ENCODE results near the gene STAB2.

DNA sequence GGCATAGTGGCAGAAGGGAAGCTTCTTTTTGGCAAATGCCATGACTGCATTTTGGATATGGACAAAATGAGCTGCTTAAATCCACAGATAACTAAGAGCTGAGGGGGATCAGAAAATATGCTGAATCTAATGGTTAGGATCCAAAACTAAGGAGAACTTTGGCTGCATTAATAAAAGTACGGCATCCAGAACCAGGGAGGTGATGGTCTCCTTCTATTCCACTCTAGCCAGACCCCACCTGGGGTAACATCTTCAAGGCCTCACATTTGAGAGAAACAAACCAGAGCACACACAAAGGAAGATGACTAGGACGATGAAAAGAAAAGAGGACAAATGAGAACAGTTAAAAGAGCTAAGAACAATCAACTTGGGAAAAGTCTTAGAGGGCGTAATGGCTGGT is 226.4 kb downstream of the STAB2 start:
- TF ChIP-seq, protein P1, sequence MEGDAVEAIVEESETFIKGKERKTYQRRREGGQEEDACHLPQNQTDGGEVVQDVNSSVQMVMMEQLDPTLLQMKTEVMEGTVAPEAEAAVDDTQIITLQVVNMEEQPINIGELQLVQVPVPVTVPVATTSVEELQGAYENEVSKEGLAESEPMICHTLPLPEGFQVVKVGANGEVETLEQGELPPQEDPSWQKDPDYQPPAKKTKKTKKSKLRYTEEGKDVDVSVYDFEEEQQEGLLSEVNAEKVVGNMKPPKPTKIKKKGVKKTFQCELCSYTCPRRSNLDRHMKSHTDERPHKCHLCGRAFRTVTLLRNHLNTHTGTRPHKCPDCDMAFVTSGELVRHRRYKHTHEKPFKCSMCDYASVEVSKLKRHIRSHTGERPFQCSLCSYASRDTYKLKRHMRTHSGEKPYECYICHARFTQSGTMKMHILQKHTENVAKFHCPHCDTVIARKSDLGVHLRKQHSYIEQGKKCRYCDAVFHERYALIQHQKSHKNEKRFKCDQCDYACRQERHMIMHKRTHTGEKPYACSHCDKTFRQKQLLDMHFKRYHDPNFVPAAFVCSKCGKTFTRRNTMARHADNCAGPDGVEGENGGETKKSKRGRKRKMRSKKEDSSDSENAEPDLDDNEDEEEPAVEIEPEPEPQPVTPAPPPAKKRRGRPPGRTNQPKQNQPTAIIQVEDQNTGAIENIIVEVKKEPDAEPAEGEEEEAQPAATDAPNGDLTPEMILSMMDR (IDR thresholded peaks at IDR 0.05), result no peak
- TF ChIP-seq EP300 (IDR thresholded peaks at IDR 0.05), result no peak
- peak in 1 of 4 donors; percentile 13 for TF ChIP-seq POLR2AphosphoS5 (IDR thresholded peaks at IDR 0.05)

Data from sigmoid colon (tissue), 4 donors.